H9 (cell line): ENCODE results near the gene KLK13. TPM values are rescaled to one million over a fixed set of nuclear protein-coding genes. Genes with fewer than 3 reads are reported as not detected.

ENCODE experiments used
- DNase-seq: peaks from one replicate; pipeline ENCODE4 v3.0.0-alpha.2; 2017
- H2AFZ ChIP-seq: one replicate; pipeline ENCODE4 v1.6.1; 2013; ENCODE audit warnings: mild to moderate bottlenecking, low read length, control low read depth, moderate library complexity
- H2AK5ac ChIP-seq: 2 replicates; pipeline ENCODE4 v1.6.1; 2013; ENCODE audit warnings: low read length, control low read depth, mixed read lengths; ENCODE audit not compliant: insufficient read length
- H2BK120ac ChIP-seq: one replicate; pipeline ENCODE4 v1.6.1; 2013; ENCODE audit warnings: low read depth, mild to moderate bottlenecking, low read length, control low read depth, inconsistent platforms; ENCODE audit not compliant: poor library complexity, severe bottlenecking
- H2BK12ac ChIP-seq: 2 replicates; pipeline ENCODE4 v1.6.1; 2013; ENCODE audit warnings: low read length, control low read depth, mixed read lengths, low read depth; ENCODE audit not compliant: insufficient read length
- H2BK15ac ChIP-seq: 2 replicates; pipeline ENCODE4 v1.6.1; 2013; ENCODE audit warnings: low read depth, low read length, control low read depth
- H2BK20ac ChIP-seq: one replicate; pipeline ENCODE4 v1.6.1; 2013; ENCODE audit warnings: low read depth, mild to moderate bottlenecking, low read length, control low read depth, inconsistent platforms; ENCODE audit not compliant: poor library complexity, severe bottlenecking
- H2BK5ac ChIP-seq: 2 replicates; pipeline ENCODE4 v1.6.1; 2013; ENCODE audit warnings: low read length, control low read depth, mixed read lengths; ENCODE audit not compliant: insufficient read length
- H3K14ac ChIP-seq: 2 replicates; pipeline ENCODE4 v1.6.1; 2013; ENCODE audit warnings: low read length, control low read depth; ENCODE audit not compliant: insufficient read depth
- H3K18ac ChIP-seq: 2 replicates; pipeline ENCODE4 v1.6.1; 2013; ENCODE audit warnings: low read depth, mild to moderate bottlenecking, mixed read lengths, low read length, control low read depth; ENCODE audit not compliant: insufficient read length
- H3K23ac ChIP-seq: 2 replicates; pipeline ENCODE4 v1.6.1; 2013; ENCODE audit warnings: low read length, control low read depth, mixed read lengths, low read depth; ENCODE audit not compliant: insufficient read length
- H3K23me2 ChIP-seq: 2 replicates; pipeline ENCODE4 v1.6.1; 2013; ENCODE audit warnings: low read depth, mild to moderate bottlenecking, mixed read lengths, low read length, control low read depth; ENCODE audit not compliant: insufficient read length, poor library complexity, severe bottlenecking
- H3K27ac ChIP-seq: 2 replicates; pipeline ENCODE4 v1.5.1; 2013; ENCODE audit warnings: low read length, control low read depth, mixed read lengths, low read depth; ENCODE audit not compliant: insufficient read length
- H3K27me3 ChIP-seq: 2 replicates; pipeline ENCODE4 v1.6.1; 2013; ENCODE audit warnings: low read length, control low read depth, inconsistent platforms; ENCODE audit not compliant: insufficient read depth
- H3K4ac ChIP-seq: 2 replicates; pipeline ENCODE4 v1.6.1; 2013; ENCODE audit warnings: low read depth, mild to moderate bottlenecking, control low read depth, inconsistent platforms, low read length, moderate library complexity
- H3K4me1 ChIP-seq: 2 replicates; pipeline ENCODE4 v1.6.1; 2013; ENCODE audit warnings: low read length, control low read depth, inconsistent platforms; ENCODE audit not compliant: insufficient read depth
- H3K4me2 ChIP-seq: 2 replicates; pipeline ENCODE4 v1.6.1; 2013; ENCODE audit warnings: low read length, control low read depth, mixed read lengths; ENCODE audit not compliant: insufficient read length, insufficient read depth
- H3K56ac ChIP-seq: 2 replicates; pipeline ENCODE4 v1.6.1; 2013; ENCODE audit warnings: low read depth, mild to moderate bottlenecking, mixed read lengths, low read length, control low read depth; ENCODE audit not compliant: insufficient read length
- H3K79me1 ChIP-seq: 2 replicates; pipeline ENCODE4 v1.6.1; 2013; ENCODE audit warnings: low read depth, mild to moderate bottlenecking, moderate library complexity, low read length, control low read depth, inconsistent platforms; ENCODE audit not compliant: insufficient read depth, poor library complexity, severe bottlenecking
- H3K79me2 ChIP-seq: 2 replicates; pipeline ENCODE4 v1.6.1; 2013; ENCODE audit warnings: low read length, control low read depth, inconsistent platforms; ENCODE audit not compliant: insufficient read depth
- H3K9ac ChIP-seq: 2 replicates; pipeline ENCODE4 v1.6.1; 2013; ENCODE audit warnings: low read length, control low read depth, mixed read lengths; ENCODE audit not compliant: insufficient read length; ENCODE audit errors: extremely low read depth
- H3K9me3 ChIP-seq: one replicate; pipeline ENCODE4 v1.6.1; 2013; ENCODE audit warnings: low read depth, low read length, inconsistent platforms; ENCODE audit not compliant: control insufficient read depth
- H3T11ph ChIP-seq: one replicate; pipeline ENCODE4 v1.6.1; 2013; ENCODE audit warnings: mild to moderate bottlenecking, low read length, control low read depth, inconsistent platforms
- H4K20me1 ChIP-seq: one replicate; pipeline ENCODE4 v1.6.1; 2013; ENCODE audit not compliant: control insufficient read depth, insufficient read length, insufficient read depth
- H4K5ac ChIP-seq: 2 replicates; pipeline ENCODE4 v1.6.1; 2013; ENCODE audit warnings: low read depth, mild to moderate bottlenecking, mixed read lengths, low read length, control low read depth; ENCODE audit not compliant: insufficient read length
- H4K8ac ChIP-seq: replicated peaks from 2 replicates; pipeline ENCODE4 v1.6.1; 2013; ENCODE audit warnings: low read length, control low read depth, mixed read lengths, low read depth; ENCODE audit not compliant: insufficient read length
- H4K91ac ChIP-seq: 2 replicates; pipeline ENCODE4 v1.6.1; 2013; ENCODE audit warnings: low read depth, mild to moderate bottlenecking, moderate library complexity, mixed read lengths, low read length, control low read depth; ENCODE audit not compliant: insufficient read length
- H3K27ac Mint-ChIP-seq, 3 experiments: 2 replicates in 2 of 3; 3 replicates in 1 of 3; pipeline ENCODE4 v1.8.0; 2020 to 2021; ENCODE audit warnings: mixed read lengths in 3 of 3, mild to moderate bottlenecking in 1 of 3, moderate library complexity in 1 of 3
- H3K27me3 Mint-ChIP-seq: 2 replicates; pipeline ENCODE4 v1.8.0; 2021; ENCODE audit warnings: low read depth, mild to moderate bottlenecking, moderate library complexity, mixed read lengths
- H3K36me3 Mint-ChIP-seq, 3 experiments: 2 replicates in 2 of 3; 3 replicates in 1 of 3; pipeline ENCODE4 v1.8.0; 2020 to 2021; ENCODE audit warnings: low read depth in 3 of 3, mixed read lengths in 3 of 3; ENCODE audit not compliant: insufficient read depth in 1 of 3
- H3K4me1 Mint-ChIP-seq, 2 experiments: 2 replicates each; pipeline ENCODE4 v1.8.0; 2020; ENCODE audit warnings: mixed read lengths in 2 of 2
- H3K4me3 Mint-ChIP-seq, 2 experiments: 2 replicates in 1 of 2; 3 replicates in 1 of 2; pipeline ENCODE4 v1.8.0; 2020 to 2021; ENCODE audit warnings: mild to moderate bottlenecking in 2 of 2, mixed read lengths in 2 of 2, moderate library complexity in 1 of 2
- H3K9me3 Mint-ChIP-seq, 2 experiments: 2 replicates in 1 of 2; 3 replicates in 1 of 2; pipeline ENCODE4 v1.8.0; 2020; ENCODE audit warnings: mild to moderate bottlenecking in 2 of 2, mixed read lengths in 2 of 2, moderate library complexity in 1 of 2
- WGBS: extraction: QIAGEN DNeasy Blood & Tissue Kit; methylation state at CpG from one replicate; pipeline ENCODE4 v1.1.7; 2013; ENCODE audit warnings: missing lambda C conversion rate, low lambda C conversion rate, mixed read lengths; ENCODE audit not compliant: insufficient read length; ENCODE audit errors: extremely low coverage; 5-methylcytosine and 5-hydroxymethylcytosine counted together
- total RNA-seq: library from RNA; stranded (reverse); gene quantifications from 2 replicates; pipeline ENCODE4 v1.2.1, GENCODE V29; 2021
- TF ChIP-seq, protein P1 (sequence below): fragments of 200-600 bp; sonication (generic); conservative IDR thresholded peaks from 3 replicates; pipeline ENCODE4 v1.8.0; 2021; ENCODE audit warnings: antibody characterized with exemption, mild to moderate bottlenecking

The KLK13 gene
- total RNA-seq, 1 experiment from 2014 or later = 4.2 TPM

DNA sequence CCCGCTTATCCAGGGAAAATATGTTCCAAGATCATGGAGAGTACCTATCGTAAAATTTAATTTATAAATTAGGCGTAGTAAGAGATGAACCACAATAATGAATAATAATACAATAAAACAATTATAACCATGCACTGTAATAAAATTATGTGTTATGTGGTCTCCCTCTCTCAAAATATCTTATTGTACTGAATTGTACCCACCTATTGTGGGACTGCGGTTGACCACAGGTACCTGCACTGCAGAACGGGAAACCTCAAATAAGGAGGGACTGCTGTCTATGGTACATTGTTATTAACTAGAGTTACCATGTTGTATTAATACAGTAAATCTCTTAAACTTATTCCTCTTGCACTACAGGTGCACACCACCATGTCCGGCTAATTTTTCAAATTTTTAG is 24.7 kb downstream of the KLK13 start:
- Histone ChIP-seq H4K8ac (no peak overlapping the region), H3K4me2 (no peak overlapping the region), H3K23ac (no peak overlapping the region), H3K27ac (no peak overlapping the region), H2BK120ac (no peak overlapping the region), H3K4ac (no peak overlapping the region), H2AK5ac (no peak overlapping the region), H4K5ac (no peak overlapping the region), H2BK12ac (no peak overlapping the region), H3K4me1 (peaks cover 2% of the 10 kb centered on the region; the same call in 1 of the 2 replicates), H2BK20ac (no peak overlapping the region), H3K18ac (no peak overlapping the region), H3K79me2 (no peaks in the 10 kb centered on the region), H3K14ac (no peak overlapping the region), H4K20me1 (no peaks in the 10 kb centered on the region), H3K9ac (no peak overlapping the region), H2AFZ (no peak overlapping the region), H2BK5ac (no peak overlapping the region), H3K56ac (no peak overlapping the region), H3T11ph (no peak overlapping the region), H3K79me1 (no peaks in the 10 kb centered on the region), H4K91ac (no peak overlapping the region), H3K23me2 (no peaks in the 10 kb centered on the region), H2BK15ac (no peak overlapping the region), H3K9me3 (no peaks in the 10 kb centered on the region), H3K27me3 (no peaks in the 10 kb centered on the region)
- no CpG with 5 or more reads among the region's 6 CpGs for WGBS
- peaks cover 6% of the 10 kb centered on the region for H3K27me3 Mint-ChIP-seq
- TF ChIP-seq, protein P1, sequence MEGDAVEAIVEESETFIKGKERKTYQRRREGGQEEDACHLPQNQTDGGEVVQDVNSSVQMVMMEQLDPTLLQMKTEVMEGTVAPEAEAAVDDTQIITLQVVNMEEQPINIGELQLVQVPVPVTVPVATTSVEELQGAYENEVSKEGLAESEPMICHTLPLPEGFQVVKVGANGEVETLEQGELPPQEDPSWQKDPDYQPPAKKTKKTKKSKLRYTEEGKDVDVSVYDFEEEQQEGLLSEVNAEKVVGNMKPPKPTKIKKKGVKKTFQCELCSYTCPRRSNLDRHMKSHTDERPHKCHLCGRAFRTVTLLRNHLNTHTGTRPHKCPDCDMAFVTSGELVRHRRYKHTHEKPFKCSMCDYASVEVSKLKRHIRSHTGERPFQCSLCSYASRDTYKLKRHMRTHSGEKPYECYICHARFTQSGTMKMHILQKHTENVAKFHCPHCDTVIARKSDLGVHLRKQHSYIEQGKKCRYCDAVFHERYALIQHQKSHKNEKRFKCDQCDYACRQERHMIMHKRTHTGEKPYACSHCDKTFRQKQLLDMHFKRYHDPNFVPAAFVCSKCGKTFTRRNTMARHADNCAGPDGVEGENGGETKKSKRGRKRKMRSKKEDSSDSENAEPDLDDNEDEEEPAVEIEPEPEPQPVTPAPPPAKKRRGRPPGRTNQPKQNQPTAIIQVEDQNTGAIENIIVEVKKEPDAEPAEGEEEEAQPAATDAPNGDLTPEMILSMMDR = no peak
- DNase-seq = no peak
- H3K36me3 Mint-ChIP-seq = no peaks in the 10 kb centered on the region; a peak in 1 of 7 replicates
- H3K9me3 Mint-ChIP-seq = peaks cover 0 to 2% of the 10 kb centered on the region in 2 experiments; a peak in 2 of 5 replicates
- no peak overlapping the region for H3K4me3 Mint-ChIP-seq
- no peak overlapping the region for H3K27ac Mint-ChIP-seq
- peaks cover 10 to 18% of the 10 kb centered on the region in 2 experiments for H3K4me1 Mint-ChIP-seq
